Activated naive CD8-positive, alpha-beta T cell (primary cell): ENCODE results near the gene SLC12A8.

ENCODE experiments used
- H3K27ac Mint-ChIP-seq: one replicate; pipeline ENCODE4 v1.8.0; 2021; ENCODE audit warnings: mixed read lengths
- H3K27me3 Mint-ChIP-seq: one replicate; pipeline ENCODE4 v1.8.0; 2021; ENCODE audit warnings: mixed read lengths
- H3K36me3 Mint-ChIP-seq: one replicate; pipeline ENCODE4 v1.8.0; 2021; ENCODE audit warnings: mixed read lengths
- H3K4me1 Mint-ChIP-seq: one replicate; pipeline ENCODE4 v1.8.0; 2021; ENCODE audit warnings: low read depth, mixed read lengths
- H3K4me3 Mint-ChIP-seq: one replicate; pipeline ENCODE4 v1.8.0; 2021; ENCODE audit warnings: mild to moderate bottlenecking, mixed read lengths
- H3K9me3 Mint-ChIP-seq: one replicate; pipeline ENCODE4 v1.8.0; 2021; ENCODE audit warnings: low read depth, mixed read lengths

The SLC12A8 gene

GRCh38 chr3:125203731-125204130 is 8.8 kb downstream of the SLC12A8 start:
- Mint-ChIP-seq H3K4me1 (no peaks in the 10 kb centered on the region), H3K9me3 (no peaks in the 10 kb centered on the region), H3K4me3 (no peak overlapping the region), H3K27ac (no peak overlapping the region), H3K27me3 (peaks cover 1% of the 10 kb centered on the region), H3K36me3 (no peaks in the 10 kb centered on the region)

- no peak overlapping the region for H3K4me3 Mint-ChIP-seq
- H3K36me3 Mint-ChIP-seq = no peaks in the 10 kb centered on the region
- no peaks in the 10 kb centered on the region for H3K27me3 Mint-ChIP-seq
- H3K4me1 Mint-ChIP-seq = no peaks in the 10 kb centered on the region
- no peaks in the 10 kb centered on the region for H3K9me3 Mint-ChIP-seq
- no peak overlapping the region for H3K27ac Mint-ChIP-seq
Observed at GRCh38 chr3:125202197-125202596, 10.4 kb downstream of the SLC12A8 start.

- Mint-ChIP-seq H3K4me1 (no peaks in the 10 kb centered on the region), H3K4me3 (no peak overlapping the region), H3K27me3 (no peaks in the 10 kb centered on the region), H3K36me3 (no peaks in the 10 kb centered on the region), H3K27ac (no peak overlapping the region), H3K9me3 (no peaks in the 10 kb centered on the region)
Observed at GRCh38 chr3:125200731-125201139, 11.8 kb downstream of the SLC12A8 start.

DNA sequence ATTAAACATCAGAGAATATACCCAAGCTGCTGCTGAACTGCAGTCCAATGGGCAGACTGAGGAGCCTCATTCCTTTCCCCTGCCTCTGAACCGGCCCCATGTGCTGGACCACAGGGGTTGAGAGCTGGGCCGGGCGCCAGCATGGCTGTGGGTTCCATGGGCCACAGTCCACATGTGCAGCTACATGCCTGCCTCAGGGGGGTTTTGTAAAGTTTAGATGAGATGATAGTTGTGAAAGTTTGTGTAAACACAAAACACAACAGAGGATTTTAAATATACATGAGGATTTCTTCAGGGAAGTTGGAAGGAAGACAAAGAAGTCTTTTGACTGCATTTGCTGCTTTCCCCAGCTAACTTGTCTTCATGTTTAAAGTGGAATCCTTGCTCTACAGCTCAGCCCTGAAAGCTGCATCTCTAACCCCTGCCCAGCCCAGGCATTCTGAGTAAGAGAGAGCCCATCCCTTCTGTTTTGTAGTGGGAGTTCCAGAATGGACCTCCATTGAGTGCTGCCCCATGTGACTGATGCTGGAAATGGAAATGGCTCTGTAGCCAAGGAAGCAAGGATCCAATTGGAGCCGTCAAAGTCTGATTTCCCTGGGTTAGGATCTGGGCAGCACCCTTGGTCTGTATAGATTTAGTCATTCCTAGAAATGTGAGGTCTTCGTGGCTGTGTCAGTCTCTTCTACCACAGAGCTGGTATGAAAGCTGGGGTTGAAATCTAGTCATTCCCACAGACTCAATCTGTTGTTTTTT is 17.5 kb downstream of the SLC12A8 start:
- Mint-ChIP-seq H3K27me3 (no peaks in the 10 kb centered on the region), H3K27ac (no peak overlapping the region), H3K4me3 (no peak overlapping the region), H3K4me1 (no peaks in the 10 kb centered on the region), H3K9me3 (no peaks in the 10 kb centered on the region), H3K36me3 (no peaks in the 10 kb centered on the region)

DNA sequence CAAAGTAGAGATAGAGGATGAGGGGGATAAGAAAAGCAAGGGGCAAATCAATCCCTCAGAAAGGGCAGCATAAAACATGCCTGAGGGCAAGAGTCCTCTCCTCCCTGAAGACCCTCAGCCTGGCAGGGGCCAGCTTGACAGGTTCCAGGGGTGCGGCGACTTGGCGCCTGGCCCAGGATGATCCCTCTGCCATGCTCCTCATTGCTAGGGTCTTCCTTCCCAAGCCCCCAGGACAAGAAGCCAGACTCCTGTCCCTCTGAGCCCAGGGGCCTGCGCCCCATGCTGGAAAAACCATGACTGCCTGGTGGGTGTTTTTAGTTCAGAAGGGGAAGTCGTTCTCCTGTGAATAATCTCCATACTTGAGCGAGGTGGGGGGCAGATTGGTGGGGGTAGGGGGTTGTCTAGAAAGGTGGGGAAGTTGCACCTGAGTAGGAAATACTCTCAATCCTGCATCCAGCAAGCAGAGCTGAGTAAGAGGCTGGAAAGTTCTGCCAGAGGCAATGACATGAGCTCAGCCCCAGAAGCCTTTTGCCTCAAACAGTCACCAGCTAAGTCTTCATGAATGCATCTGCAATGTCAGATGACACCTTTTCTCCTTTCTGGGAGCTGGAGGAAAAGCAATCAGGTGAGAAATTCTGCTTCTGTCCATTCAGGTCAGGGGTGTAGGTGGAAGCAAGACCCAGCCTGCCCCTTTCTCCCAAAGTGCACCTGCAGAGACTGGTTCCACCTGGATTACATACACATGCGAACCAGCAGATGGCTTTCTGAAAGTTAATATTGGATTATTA is 18.3 kb downstream of the SLC12A8 start:
- no peaks in the 10 kb centered on the region for H3K9me3 Mint-ChIP-seq
- H3K4me3 Mint-ChIP-seq = no peak overlapping the region
- no peaks in the 10 kb centered on the region for H3K4me1 Mint-ChIP-seq
- H3K27me3 Mint-ChIP-seq = no peaks in the 10 kb centered on the region
- H3K36me3 Mint-ChIP-seq = no peaks in the 10 kb centered on the region
- H3K27ac Mint-ChIP-seq = no peak overlapping the region

DNA sequence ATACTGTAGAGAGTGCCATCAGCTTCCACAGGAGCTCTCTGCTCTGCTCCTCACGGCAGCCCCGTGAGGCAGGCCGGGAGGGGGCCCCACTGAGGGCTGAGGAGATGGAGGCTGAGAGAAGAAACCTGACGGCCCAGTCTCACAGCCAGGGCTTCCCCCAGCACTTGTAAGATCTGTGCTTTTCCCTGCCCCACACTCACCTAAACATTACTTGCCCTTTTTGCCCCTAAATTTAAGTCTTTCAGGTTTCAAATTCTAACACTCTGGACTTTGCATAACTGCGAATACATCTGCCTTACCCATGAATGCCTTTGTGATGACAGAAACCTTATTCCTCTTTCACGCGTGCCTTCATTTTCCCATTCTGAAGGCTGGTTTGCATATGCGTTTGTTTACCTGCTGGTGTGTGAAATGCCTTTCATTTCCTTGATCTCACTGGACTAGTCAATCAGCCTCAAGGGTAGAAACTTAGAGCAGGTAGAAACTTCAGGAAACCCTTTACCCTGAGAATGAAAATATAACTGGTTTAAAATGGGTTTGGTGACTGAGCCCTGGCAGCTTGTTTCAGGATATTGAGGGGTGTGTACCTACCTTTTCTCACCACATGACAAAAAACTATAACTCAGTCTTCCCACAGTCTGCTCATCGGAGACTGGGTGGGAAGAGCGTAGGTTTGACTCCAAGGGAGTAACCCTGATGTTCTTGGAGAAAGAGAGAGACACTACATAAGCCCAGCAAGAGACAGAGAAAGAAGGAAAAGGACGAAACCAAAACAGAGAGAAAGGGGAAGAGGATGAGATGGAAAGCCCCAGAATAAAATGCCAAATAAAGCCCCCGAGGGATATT is 20.1 kb downstream of the SLC12A8 start:
- no peaks in the 10 kb centered on the region for H3K27me3 Mint-ChIP-seq
- H3K9me3 Mint-ChIP-seq = no peaks in the 10 kb centered on the region
- H3K4me3 Mint-ChIP-seq = no peak overlapping the region
- H3K36me3 Mint-ChIP-seq = no peaks in the 10 kb centered on the region
- no peak overlapping the region for H3K27ac Mint-ChIP-seq
- no peaks in the 10 kb centered on the region for H3K4me1 Mint-ChIP-seq

GRCh38 chr3:125191730-125192129 is 20.8 kb downstream of the SLC12A8 start:
- no peak overlapping the region for H3K4me3 Mint-ChIP-seq
- no peaks in the 10 kb centered on the region for H3K9me3 Mint-ChIP-seq
- H3K4me1 Mint-ChIP-seq = no peaks in the 10 kb centered on the region
- H3K36me3 Mint-ChIP-seq = no peaks in the 10 kb centered on the region
- H3K27me3 Mint-ChIP-seq = no peaks in the 10 kb centered on the region
- H3K27ac Mint-ChIP-seq = no peak overlapping the region

- no peaks in the 10 kb centered on the region for H3K4me1 Mint-ChIP-seq
- no peaks in the 10 kb centered on the region for H3K9me3 Mint-ChIP-seq
- no peaks in the 10 kb centered on the region for H3K27me3 Mint-ChIP-seq
- no peaks in the 10 kb centered on the region for H3K36me3 Mint-ChIP-seq
- H3K27ac Mint-ChIP-seq = no peak overlapping the region
- H3K4me3 Mint-ChIP-seq = no peak overlapping the region
Observed at GRCh38 chr3:125191256-125191655, 21.3 kb downstream of the SLC12A8 start.

DNA sequence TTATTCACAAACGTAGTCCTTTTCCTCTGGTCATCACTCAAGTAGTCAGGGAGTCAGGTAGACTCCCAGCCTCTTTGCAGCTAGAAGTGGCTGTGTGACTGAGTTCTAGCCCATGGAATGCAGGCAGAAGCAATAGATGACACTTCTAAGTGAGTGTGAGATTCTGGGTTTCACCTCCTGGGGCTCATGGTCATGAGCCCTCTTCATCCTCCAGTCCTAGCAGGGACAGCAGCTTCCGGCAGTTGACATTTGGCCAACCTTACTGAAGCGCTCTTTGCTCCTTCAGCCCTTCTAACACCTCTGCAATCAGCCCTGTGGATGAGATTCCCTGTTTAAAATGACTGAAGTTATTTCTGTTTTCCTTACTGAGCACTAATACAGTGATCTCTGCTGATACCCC is 21.8 kb downstream of the SLC12A8 start:
- Mint-ChIP-seq H3K27ac (no peak overlapping the region), H3K4me3 (no peak overlapping the region), H3K27me3 (no peaks in the 10 kb centered on the region), H3K4me1 (no peaks in the 10 kb centered on the region), H3K9me3 (no peaks in the 10 kb centered on the region), H3K36me3 (no peaks in the 10 kb centered on the region)

DNA sequence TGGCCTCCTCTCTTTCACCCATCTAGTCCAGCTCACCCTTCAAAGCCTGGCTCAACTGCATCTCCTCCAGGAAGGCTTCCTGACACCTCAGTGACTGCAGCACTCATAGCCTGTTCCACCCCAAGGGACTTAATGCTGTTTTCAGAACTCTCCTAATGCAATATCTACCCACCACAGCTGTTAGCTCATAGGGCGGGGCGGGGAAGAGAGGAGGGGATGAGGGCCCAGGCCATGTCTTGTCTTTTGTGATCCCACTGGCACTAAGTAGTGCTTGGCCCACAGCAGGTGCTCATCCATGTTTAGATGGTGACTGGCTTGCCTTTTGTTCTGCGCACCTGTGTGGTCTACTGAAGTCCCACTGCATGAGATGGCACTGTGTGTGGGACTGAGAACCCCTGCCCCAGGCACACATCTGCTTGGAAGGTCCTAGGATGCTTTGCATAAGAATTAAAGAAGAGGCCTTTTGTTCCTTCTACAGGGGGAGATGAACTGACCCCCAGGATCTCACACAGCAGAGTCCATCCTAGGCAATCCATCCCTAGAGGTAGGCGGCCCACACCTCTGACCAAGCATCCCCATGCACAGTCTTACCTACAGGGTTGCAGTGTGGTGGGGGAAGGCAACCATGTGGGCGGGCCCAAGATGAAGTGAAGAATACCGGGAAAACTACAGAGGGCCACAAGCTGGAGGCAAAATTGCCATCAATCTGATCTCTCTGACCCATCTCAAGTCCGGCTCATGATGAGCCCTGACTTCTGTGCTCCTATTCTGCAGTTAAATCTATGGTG is 23.0 kb downstream of the SLC12A8 start:
- no peaks in the 10 kb centered on the region for H3K9me3 Mint-ChIP-seq
- no peaks in the 10 kb centered on the region for H3K36me3 Mint-ChIP-seq
- no peak overlapping the region for H3K4me3 Mint-ChIP-seq
- no peaks in the 10 kb centered on the region for H3K4me1 Mint-ChIP-seq
- no peak overlapping the region for H3K27ac Mint-ChIP-seq
- no peaks in the 10 kb centered on the region for H3K27me3 Mint-ChIP-seq

DNA sequence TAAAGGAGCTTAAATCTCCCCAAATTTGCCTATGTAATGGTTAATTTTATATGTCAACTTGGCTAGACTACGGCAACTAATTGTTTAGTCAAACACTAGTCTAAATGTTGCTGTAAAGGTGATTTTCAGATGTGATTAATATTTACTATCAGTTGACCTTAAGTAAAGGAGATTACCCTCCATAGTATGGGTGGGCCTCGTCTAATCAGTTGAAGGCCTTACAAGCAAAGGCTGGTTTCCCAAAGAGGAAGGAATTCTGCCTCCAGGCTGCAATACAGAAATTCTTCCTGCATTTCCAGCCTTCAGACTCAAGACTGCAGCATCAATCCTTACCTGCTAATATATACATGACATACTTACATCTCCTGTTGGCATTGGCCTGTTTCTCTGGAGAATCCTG is 23.6 kb downstream of the SLC12A8 start:
- no peaks in the 10 kb centered on the region for H3K4me1 Mint-ChIP-seq
- H3K36me3 Mint-ChIP-seq = no peaks in the 10 kb centered on the region
- H3K4me3 Mint-ChIP-seq = no peak overlapping the region
- no peaks in the 10 kb centered on the region for H3K27me3 Mint-ChIP-seq
- H3K9me3 Mint-ChIP-seq = no peaks in the 10 kb centered on the region
- no peak overlapping the region for H3K27ac Mint-ChIP-seq

GRCh38 chr3:125187599-125187910 is 25.0 kb downstream of the SLC12A8 start:
- Mint-ChIP-seq H3K4me1 (no peaks in the 10 kb centered on the region), H3K9me3 (no peaks in the 10 kb centered on the region), H3K27me3 (no peaks in the 10 kb centered on the region), H3K27ac (no peak overlapping the region), H3K36me3 (no peaks in the 10 kb centered on the region), H3K4me3 (no peak overlapping the region)

DNA sequence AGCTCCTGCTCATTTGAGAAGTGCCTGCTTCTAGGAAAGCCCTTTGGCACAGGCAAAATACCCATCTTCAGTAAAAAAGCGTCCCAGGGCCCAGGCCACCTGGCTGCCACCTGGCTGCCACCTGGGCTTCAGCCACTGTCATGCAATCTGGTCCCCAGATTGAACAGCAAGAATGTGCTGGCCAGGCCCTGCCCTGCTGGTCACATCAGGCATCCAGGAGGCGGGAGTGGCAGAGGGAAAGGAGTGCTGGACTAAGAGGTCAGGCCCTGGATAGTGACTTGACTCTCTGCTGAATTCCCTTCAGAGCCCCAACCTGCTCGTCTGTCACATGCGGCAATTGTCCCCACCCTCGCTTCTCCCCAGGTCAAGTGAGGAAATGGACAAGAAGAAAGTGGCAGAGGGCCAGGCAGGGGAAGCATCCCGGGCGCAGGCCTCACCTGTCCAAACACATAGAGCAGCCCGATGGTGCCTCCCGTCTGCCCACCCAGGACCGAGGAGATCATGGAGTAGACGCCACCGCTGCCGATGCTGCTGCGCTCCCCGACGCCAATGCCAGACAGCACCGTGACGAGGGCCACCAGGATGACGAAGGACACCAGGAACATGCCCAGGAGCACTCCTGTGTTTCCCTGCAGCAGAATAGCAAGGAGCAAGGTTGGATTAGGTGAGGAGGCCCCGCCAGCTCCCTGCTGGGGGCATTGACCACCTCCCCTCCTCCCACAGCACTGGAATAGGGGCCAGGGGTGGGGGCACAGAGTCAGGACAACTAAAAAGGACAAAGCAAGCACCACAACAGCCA is 25.5 kb downstream of the SLC12A8 start:
- Mint-ChIP-seq H3K9me3 (no peaks in the 10 kb centered on the region), H3K4me3 (no peak overlapping the region), H3K4me1 (no peaks in the 10 kb centered on the region), H3K27ac (no peak overlapping the region), H3K27me3 (no peaks in the 10 kb centered on the region), H3K36me3 (no peaks in the 10 kb centered on the region)

DNA sequence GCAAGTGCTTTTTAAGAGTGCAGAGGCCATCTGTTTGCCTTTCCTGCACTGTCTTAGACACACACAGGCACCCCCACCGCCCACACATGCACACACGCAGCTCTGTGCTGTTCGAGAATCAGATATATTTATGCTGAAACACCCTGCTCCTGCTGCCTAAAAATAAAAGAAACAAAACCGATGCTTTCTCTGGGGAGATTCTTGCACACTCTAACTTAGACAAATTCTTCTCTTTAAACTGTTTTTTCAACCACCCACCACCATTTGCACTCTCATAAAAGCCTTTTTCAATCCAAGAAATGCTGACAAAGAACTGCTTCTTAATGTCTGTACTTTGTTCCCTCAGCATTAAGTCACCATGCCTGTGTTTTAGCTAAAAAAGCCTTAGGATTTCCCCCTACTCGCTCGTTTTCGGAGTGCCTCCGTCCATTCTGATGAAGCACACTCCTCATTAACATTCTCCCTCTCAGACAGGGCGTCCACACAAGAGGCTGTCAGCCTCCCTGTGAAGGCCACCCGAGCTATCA is 26.2 kb downstream of the SLC12A8 start:
- Mint-ChIP-seq H3K9me3 (no peaks in the 10 kb centered on the region), H3K36me3 (no peaks in the 10 kb centered on the region), H3K4me3 (no peak overlapping the region), H3K27ac (no peak overlapping the region), H3K4me1 (no peaks in the 10 kb centered on the region), H3K27me3 (no peaks in the 10 kb centered on the region)
